Upper lobe of right lung (tissue), 1 donor: ENCODE data around the gene GALNT7. TPM values are rescaled to one million over a fixed set of nuclear protein-coding genes. Genes with fewer than 3 reads are reported as not detected.
"Not testable (repeated sequence)": the region's sequence is repeated elsewhere in the genome, so short reads cannot be mapped to it uniquely, and the experiment has no call there.

Experiments
- ATAC-seq: fragments of 200-7000 bp; cut with Tn5 transposase; one replicate; pipeline ENCODE4 v1.9.1; 2020; ENCODE audit warnings: mild to moderate bottlenecking, moderate library complexity
- DNase-seq: peaks from one replicate; pipeline ENCODE4 v3.0.0-alpha.2; 2020
- H3K27ac ChIP-seq: fragments of 200-600 bp; one replicate; pipeline ENCODE4 v1.8.0; 2022
- H3K27me3 ChIP-seq: fragments of 200-600 bp; one replicate; pipeline ENCODE4 v1.8.0; 2022; ENCODE audit warnings: mild to moderate bottlenecking
- H3K36me3 ChIP-seq: fragments of 200-600 bp; one replicate; pipeline ENCODE4 v1.8.0; 2022
- H3K4me1 ChIP-seq: fragments of 200-600 bp; one replicate; pipeline ENCODE4 v1.8.0; 2022
- H3K4me3 ChIP-seq: fragments of 200-600 bp; one replicate; pipeline ENCODE4 v1.8.0; 2022; ENCODE audit warnings: mild to moderate bottlenecking
- H3K9me3 ChIP-seq: fragments of 200-600 bp; one replicate; pipeline ENCODE4 v1.8.0; 2022
- intact Hi-C: fragments of 100-400 bp; cut with DNase I; formaldehyde crosslinking; loops from one replicate; pipeline ENCODE4 v1.11.0; 2022
- total RNA-seq: library from RNA; stranded (reverse); fragmentation: NEBNext Ultra II Directional; extraction: Animal tissue kit (Norgen Biotek cat#: 25700); gene quantifications from one replicate; pipeline ENCODE4 v1.2.1, GENCODE V29; 2021
- TF ChIP-seq, protein P1 (sequence below): fragments of 200-600 bp; IDR thresholded peaks from one replicate; pipeline ENCODE4 v1.8.0; 2022; ENCODE audit warnings: antibody characterized with exemption
- donor health status: DM: no; HTN: yes; CAD: no; lungs with severe emphysema.

The GALNT7 gene
- total RNA-seq, 1 donor from 2014 or later = 22.3 TPM

DNA sequence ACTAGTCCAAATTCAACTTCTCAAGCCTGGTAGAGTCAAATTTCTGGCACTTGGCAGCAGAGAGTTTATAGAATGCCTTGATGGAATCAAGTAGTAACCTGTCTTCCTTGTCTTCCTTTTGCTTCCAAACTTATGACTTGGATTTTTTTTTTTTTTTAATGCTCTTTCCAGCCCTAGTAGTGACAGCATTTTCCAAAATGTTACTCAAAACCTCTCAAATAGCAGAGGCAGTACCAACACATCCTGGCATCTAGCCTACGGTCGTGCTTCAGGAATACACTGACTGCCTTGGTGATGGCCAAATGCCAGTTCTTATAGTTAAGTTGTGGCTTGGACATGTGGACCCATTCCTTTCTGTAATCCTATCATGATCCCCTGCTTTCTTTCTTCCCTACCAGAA is 46.0 kb downstream of the GALNT7 start:
- Histone ChIP-seq H3K4me1 (no peaks in the 10 kb centered on the region), H3K4me3 (no peak overlapping the region), H3K27me3 (no peaks in the 10 kb centered on the region), H3K9me3 (no peaks in the 10 kb centered on the region), H3K27ac (no peak overlapping the region), H3K36me3 (no peaks in the 10 kb centered on the region)
- TF ChIP-seq, protein P1, sequence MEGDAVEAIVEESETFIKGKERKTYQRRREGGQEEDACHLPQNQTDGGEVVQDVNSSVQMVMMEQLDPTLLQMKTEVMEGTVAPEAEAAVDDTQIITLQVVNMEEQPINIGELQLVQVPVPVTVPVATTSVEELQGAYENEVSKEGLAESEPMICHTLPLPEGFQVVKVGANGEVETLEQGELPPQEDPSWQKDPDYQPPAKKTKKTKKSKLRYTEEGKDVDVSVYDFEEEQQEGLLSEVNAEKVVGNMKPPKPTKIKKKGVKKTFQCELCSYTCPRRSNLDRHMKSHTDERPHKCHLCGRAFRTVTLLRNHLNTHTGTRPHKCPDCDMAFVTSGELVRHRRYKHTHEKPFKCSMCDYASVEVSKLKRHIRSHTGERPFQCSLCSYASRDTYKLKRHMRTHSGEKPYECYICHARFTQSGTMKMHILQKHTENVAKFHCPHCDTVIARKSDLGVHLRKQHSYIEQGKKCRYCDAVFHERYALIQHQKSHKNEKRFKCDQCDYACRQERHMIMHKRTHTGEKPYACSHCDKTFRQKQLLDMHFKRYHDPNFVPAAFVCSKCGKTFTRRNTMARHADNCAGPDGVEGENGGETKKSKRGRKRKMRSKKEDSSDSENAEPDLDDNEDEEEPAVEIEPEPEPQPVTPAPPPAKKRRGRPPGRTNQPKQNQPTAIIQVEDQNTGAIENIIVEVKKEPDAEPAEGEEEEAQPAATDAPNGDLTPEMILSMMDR = no peak
- ATAC-seq = no peak
- no peak for DNase-seq
- intact Hi-C loops = no loop called here

DNA sequence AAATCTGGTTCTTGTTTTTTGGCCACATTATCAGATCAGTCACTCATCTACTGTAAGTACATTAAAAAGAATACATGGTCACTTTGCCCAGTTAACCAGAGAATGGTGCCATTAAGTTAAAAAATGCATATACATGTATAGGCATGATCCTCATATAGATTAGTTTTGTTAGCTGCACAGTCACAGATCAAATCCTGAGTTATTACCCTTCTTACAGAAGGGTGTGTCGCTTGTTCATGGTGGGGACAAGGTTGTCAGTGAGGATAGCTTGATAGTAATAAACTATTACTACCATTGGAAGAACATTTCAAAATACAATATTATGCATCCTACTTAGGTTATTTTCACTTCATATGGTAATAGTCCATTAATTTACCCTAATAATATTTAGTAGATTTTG is 48.5 kb downstream of the GALNT7 start:
- no peak overlapping the region for H3K27ac ChIP-seq
- ATAC-seq (no peak), DNase-seq (no peak)
- H3K36me3 ChIP-seq = no peaks in the 10 kb centered on the region
- H3K4me3 ChIP-seq = no peak overlapping the region
- no peaks in the 10 kb centered on the region for H3K4me1 ChIP-seq
- TF ChIP-seq, protein P1 = no peak
- no peaks in the 10 kb centered on the region for H3K27me3 ChIP-seq
- intact Hi-C loops = no loop called here
- H3K9me3 ChIP-seq = no peaks in the 10 kb centered on the region

DNA sequence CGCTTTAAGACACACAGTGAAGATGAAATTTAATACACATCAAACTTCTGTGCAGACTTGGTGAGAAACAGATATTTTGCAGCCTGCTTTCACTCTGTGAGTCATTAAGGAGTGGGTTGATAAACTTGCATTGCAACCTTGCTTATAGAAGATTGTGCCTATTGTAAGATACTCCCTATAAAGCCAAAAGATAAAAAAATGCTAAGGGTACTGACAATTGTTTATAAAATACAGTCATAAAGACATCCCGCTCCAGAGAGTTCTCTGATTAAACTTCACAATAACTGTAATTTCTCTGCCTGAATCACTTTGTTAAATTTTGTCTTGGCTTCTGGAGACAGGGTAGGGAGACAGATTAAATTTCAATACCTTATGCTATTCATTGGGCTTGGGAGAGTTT is 49.1 kb downstream of the GALNT7 start:
- H3K36me3 ChIP-seq = no peaks in the 10 kb centered on the region
- no peak overlapping the region for H3K4me3 ChIP-seq
- no peaks in the 10 kb centered on the region for H3K4me1 ChIP-seq
- TF ChIP-seq, protein P1 = no peak
- no peaks in the 10 kb centered on the region for H3K27me3 ChIP-seq
- ATAC-seq = no peak
- no peak for DNase-seq
- no peaks in the 10 kb centered on the region for H3K9me3 ChIP-seq
- no peak overlapping the region for H3K27ac ChIP-seq
- intact Hi-C loops = no loop called here

DNA sequence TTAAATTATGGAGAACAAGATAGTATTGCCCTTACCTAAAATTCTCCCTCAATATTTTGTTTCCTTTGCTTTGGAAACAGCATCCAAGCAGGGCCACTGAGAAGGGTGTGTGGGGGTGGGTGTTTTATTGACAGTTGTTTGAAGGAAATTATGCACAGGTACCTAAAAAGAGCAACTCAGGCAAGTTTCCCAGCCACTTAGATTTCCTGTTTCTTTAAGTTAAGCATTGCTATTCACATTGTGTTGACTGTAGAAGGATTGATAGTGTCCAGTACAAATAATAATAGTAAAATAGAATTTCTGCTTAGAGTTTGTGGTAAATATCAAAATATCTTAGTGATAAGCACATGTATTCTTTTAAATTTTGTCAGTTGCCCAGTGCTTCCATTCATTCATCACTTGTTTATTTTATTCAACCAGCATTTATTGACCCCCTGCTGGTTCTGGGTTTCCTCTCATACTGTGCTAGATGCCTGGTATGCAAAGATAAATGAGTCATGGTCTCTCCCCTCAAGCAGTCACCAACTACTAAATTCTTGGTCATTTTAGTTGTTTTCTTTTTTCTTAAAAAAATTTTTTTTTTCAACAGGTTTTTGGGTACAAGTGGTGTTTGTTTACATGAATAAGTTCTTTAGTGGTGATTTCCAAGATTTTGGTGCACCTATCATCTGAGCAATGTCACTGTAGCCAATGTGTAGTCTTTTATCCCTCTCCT is 50.0 kb downstream of the GALNT7 start:
- DNase-seq = no peak
- H3K36me3 ChIP-seq = no peaks in the 10 kb centered on the region
- no peaks in the 10 kb centered on the region for H3K4me1 ChIP-seq
- TF ChIP-seq, protein P1 = no peak
- no peak overlapping the region for H3K4me3 ChIP-seq
- H3K27me3 ChIP-seq = no peaks in the 10 kb centered on the region
- H3K9me3 ChIP-seq = no peaks in the 10 kb centered on the region
- intact Hi-C loops = no loop called here
- no peak for ATAC-seq
- no peak overlapping the region for H3K27ac ChIP-seq

DNA sequence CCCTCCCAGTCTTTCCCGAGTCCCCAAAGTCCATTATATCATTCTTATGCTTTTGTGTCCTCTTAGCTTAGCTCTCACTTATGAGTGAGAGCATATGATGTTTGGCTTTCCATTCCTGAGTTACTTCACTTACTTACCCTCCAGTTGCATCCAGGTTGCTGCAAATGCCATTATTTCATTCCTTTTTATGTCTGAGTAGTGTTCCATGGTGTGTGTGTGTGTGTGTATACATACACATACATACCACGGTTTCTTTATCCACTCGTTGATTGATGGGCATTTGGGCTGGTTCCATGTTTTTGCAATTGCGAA is 50.5 kb downstream of the GALNT7 start:
- H3K36me3 ChIP-seq, H3K27ac ChIP-seq, H3K4me1 ChIP-seq, intact Hi-C loops, DNase-seq, ATAC-seq, H3K9me3 ChIP-seq, H3K27me3 ChIP-seq, H3K4me3 ChIP-seq: not testable (repeated sequence)

DNA sequence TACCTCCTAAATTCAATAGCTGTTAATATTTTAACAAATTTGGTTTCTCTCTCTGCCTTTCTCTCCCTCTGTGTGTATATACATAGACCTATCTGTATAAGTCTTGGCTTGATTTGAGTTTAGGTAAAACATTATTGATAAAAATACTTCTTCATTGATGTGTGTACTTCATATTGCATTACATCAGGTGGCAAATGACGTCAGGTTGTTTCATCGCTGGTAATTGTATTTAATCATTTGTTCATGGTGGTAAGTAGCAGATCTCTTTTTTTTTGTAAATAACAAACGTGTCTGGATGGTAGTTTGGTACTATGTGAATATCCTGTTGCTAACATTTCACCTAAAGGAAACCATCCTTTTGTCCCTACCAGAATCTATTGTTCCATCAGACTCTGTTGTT is 55.1 kb downstream of the GALNT7 start:
- Histone ChIP-seq H3K4me3 (no peak overlapping the region), H3K4me1 (no peaks in the 10 kb centered on the region), H3K27ac (no peak overlapping the region), H3K9me3 (no peaks in the 10 kb centered on the region), H3K27me3 (no peaks in the 10 kb centered on the region), H3K36me3 (no peaks in the 10 kb centered on the region)
- DNase-seq = no peak
- TF ChIP-seq, protein P1 = no peak
- no peak for ATAC-seq
- intact Hi-C loops = no loop called here
